SK-N-SH (cell line): Measurements from ENCODE around the gene ARMC9. TPM values are rescaled to one million over a fixed set of nuclear protein-coding genes. Genes with fewer than 3 reads are reported as not detected.

ENCODE experiments used
- CTCF ChIA-PET: fragments of 300-600, 350-600 bp; formaldehyde crosslinking; extraction: SDS; loops from one replicate; lab custom pipeline; 2021; lab: Yijun Ruan, JAX
- POLR2A ChIA-PET: fragments of 350-600 bp; sonication (Branson Sonifier 250); formaldehyde crosslinking; extraction: SDS; loops from one replicate; lab custom pipeline; 2020; ENCODE audit warnings: antibody characterized with exemption, inconsistent platforms; lab: Yijun Ruan, JAX
- DNase-seq: peaks from one replicate; pipeline ENCODE4 v3.0.0; 2012
- H2AFZ ChIP-seq: fragments of 200-600 bp; sonication (generic); 2 replicates; pipeline ENCODE4 v1.8.1; 2016; ENCODE audit warnings: antibody characterized with exemption, mild to moderate bottlenecking, low read depth
- H3F3A ChIP-seq: fragments of 200-600 bp; sonication (generic); replicated peaks from 2 replicates; pipeline ENCODE3; 2016; ENCODE audit warnings: antibody characterized with exemption, mild to moderate bottlenecking; ENCODE audit not compliant: insufficient read depth
- H3K27ac ChIP-seq, 2 experiments: fragments of 200-500 bp in 1 of 2; fragments of 200-600 bp in 1 of 2; sonication (Bioruptor generic) in 1 of 2; sonication (generic), shearing (Covaris generic) in 1 of 2; 2 replicates each; pipeline versions ENCODE4 v1.5.1 to v1.6.1; 2014 to 2016; ENCODE audit warnings: low read depth in 2 of 2, inconsistent platforms in 1 of 2, low read length in 1 of 2, mild to moderate bottlenecking in 1 of 2, mixed read lengths in 1 of 2
- H3K27me3 ChIP-seq: fragments of 200-600 bp; sonication (generic), shearing (Covaris generic); 2 replicates; pipeline ENCODE4 v1.6.1; 2016; ENCODE audit warnings: mixed run types; ENCODE audit not compliant: insufficient read depth
- H3K36me3 ChIP-seq, 2 experiments: fragments of 200-500 bp in 1 of 2; fragments of 200-600 bp in 1 of 2; sonication (Bioruptor generic) in 1 of 2; sonication (generic) in 1 of 2; replicated peaks in 1 of 2; 2 replicates each; pipeline versions ENCODE3 to v1.5.1; 2014 to 2016; ENCODE audit warnings: low read length in 1 of 2, mild to moderate bottlenecking in 1 of 2; ENCODE audit not compliant: insufficient read depth in 2 of 2, control insufficient read depth in 1 of 2
- H3K4me1 ChIP-seq, 2 experiments: fragments of 200-500 bp in 1 of 2; fragments of 200-600 bp in 1 of 2; sonication (Bioruptor generic) in 1 of 2; sonication (generic), shearing (Covaris generic) in 1 of 2; 2 replicates each; pipeline versions ENCODE4 v1.5.1 to v1.6.1; 2014 to 2016; ENCODE audit warnings: low read depth in 1 of 2, low read length in 1 of 2, mixed run types in 1 of 2; ENCODE audit not compliant: insufficient read depth in 2 of 2, control insufficient read depth in 1 of 2
- H3K4me2 ChIP-seq: fragments of 200-600 bp; sonication (generic), shearing (Covaris generic); 2 replicates; pipeline ENCODE4 v1.6.1; 2017; ENCODE audit warnings: mixed run types
- H3K4me3 ChIP-seq, 2 experiments: fragments of 200-500 bp in 1 of 2; fragments of 200-600 bp in 1 of 2; sonication (Bioruptor generic) in 1 of 2; sonication (generic), shearing (Covaris generic) in 1 of 2; 2 replicates each; pipeline versions ENCODE4 v1.5.1 to v1.8.1; 2014 to 2016; ENCODE audit warnings: low read depth in 2 of 2, inconsistent platforms in 1 of 2, low read length in 1 of 2, mild to moderate bottlenecking in 1 of 2, mixed read lengths in 1 of 2, moderate library complexity in 1 of 2
- H3K79me2 ChIP-seq: fragments of 200-600 bp; sonication (generic); 2 replicates; pipeline ENCODE4 v1.8.1; 2017; ENCODE audit warnings: mild to moderate bottlenecking; ENCODE audit not compliant: insufficient read depth
- H3K9ac ChIP-seq: fragments of 200-600 bp; sonication (generic); 2 replicates; pipeline ENCODE4 v1.6.1; 2017; ENCODE audit warnings: mixed run types
- H3K9me2 ChIP-seq: fragments of 200-600 bp; sonication (generic); 2 replicates; pipeline ENCODE4 v1.6.1; 2017; ENCODE audit warnings: mixed run types
- H3K9me3 ChIP-seq: fragments of 200-600 bp; sonication (generic); 2 replicates; pipeline ENCODE4 v1.6.1; 2017; ENCODE audit warnings: mixed run types, mild to moderate bottlenecking, moderate library complexity
- H4K20me1 ChIP-seq: fragments of 200-600 bp; sonication (generic); 2 replicates; pipeline ENCODE4 v1.6.1; 2017; ENCODE audit warnings: mild to moderate bottlenecking, mixed run types; ENCODE audit not compliant: insufficient read depth
- EP300 ChIP-seq, 2 experiments: IDR thresholded peaks; 2 replicates each; pipeline versions ENCODE4 v1.4.0 to v1.6.1; 2012; ENCODE audit warnings: borderline replicate concordance in 1 of 2, low read depth in 1 of 2, low read length in 1 of 2
- FOXJ3 ChIP-seq: sonication (generic); formaldehyde crosslinking; IDR thresholded peaks from 2 replicates; pipeline ENCODE4 v1.5.1; 2020; ENCODE audit warnings: mild to moderate bottlenecking, missing genetic modification reagents
- IRF3 ChIP-seq: fragments of 150-350 bp; IDR thresholded peaks from 2 replicates; pipeline ENCODE4 v1.6.1; 2016; ENCODE audit warnings: mild to moderate bottlenecking, low read depth, low read length
- JUND ChIP-seq: IDR thresholded peaks from 2 replicates; pipeline ENCODE4 v1.4.0; 2012
- WGBS: methylation state at CpG from one replicate; pipeline ENCODE4 v1.1.6; 2017; ENCODE audit warnings: low lambda C conversion rate; 5-methylcytosine and 5-hydroxymethylcytosine counted together
- polyA plus RNA-seq, 3 experiments: library from polyadenylated mRNA; depleted of rRNA; stranded (reverse); fragments of >200 nt; gene quantifications; 2 replicates each; pipeline ENCODE4 v1.2.3, GENCODE V29; 2012
- TF ChIP-seq, protein P1 (sequence below): fragments of 200-600 bp; sonication (generic); IDR thresholded peaks from 2 replicates; pipeline ENCODE4 v1.6.1; 2017; ENCODE audit warnings: antibody characterized with exemption, mild to moderate bottlenecking, moderate library complexity

Gene ARMC9
- polyA plus RNA-seq, 1 of the 3 experiments (the other 2 are of a cell fraction): 25.3 TPM

DNA sequence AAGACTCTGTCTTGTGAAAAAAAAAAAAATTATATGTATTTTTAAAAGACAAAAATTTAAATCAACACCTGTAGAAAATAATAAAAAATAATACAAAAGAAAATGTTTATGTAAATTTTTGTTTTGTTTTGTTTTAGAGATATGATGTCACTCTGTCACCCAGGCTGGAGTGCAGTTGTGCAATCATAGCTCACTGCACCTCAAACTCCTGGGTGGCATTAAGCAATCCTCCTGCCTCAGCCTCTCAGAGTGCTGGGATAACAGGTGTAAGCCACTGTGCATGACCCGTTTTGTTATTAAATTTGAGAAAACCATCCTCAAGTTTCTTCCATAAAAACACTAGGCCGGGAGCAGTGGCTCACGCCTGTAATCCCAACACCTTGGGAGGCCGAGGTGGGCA is 140.9 kb downstream of the ARMC9 start:
- H2AFZ ChIP-seq: no peak overlapping the region
- H3K9me2 ChIP-seq: no peaks in the 10 kb centered on the region
- DNase-seq: no peak
- peaks cover 5% of the 10 kb centered on the region for H3F3A ChIP-seq
- H3K9me3 ChIP-seq: no peaks in the 10 kb centered on the region
- H4K20me1 ChIP-seq: no peaks in the 10 kb centered on the region
- H3K4me3 ChIP-seq: no peak overlapping the region
- no peaks in the 10 kb centered on the region for H3K27me3 ChIP-seq
- no peaks in the 10 kb centered on the region for H3K4me1 ChIP-seq
- peaks cover 3 to 7% of the 10 kb centered on the region in 2 experiments for H3K36me3 ChIP-seq
- H3K9ac ChIP-seq: no peak overlapping the region
- ChIA-PET POLR2A (no interaction called here), CTCF (interaction anchor here (0.9 to 2.4 kb wide), 2 partner anchors 43 to 112 kb away, joined by 3 to 5 read pairs; no protein-coding TSS in a partner anchor)
- no peaks in the 10 kb centered on the region for H3K79me2 ChIP-seq
- H3K27ac ChIP-seq: no peak overlapping the region
- H3K4me2 ChIP-seq: no peak overlapping the region
- WGBS: 91% methylated on average over 4 of the region's 4 CpGs
- TF ChIP-seq IRF3 (no peak), JUND (no peak), FOXJ3 (no peak), EP300 (IDR thresholded peaks at IDR 0.05; ENCODE audit: borderline replicate concordance in 1 of 2, low read depth in 1 of 2, low read length in 1 of 2) (no peak)
- TF ChIP-seq, protein P1, sequence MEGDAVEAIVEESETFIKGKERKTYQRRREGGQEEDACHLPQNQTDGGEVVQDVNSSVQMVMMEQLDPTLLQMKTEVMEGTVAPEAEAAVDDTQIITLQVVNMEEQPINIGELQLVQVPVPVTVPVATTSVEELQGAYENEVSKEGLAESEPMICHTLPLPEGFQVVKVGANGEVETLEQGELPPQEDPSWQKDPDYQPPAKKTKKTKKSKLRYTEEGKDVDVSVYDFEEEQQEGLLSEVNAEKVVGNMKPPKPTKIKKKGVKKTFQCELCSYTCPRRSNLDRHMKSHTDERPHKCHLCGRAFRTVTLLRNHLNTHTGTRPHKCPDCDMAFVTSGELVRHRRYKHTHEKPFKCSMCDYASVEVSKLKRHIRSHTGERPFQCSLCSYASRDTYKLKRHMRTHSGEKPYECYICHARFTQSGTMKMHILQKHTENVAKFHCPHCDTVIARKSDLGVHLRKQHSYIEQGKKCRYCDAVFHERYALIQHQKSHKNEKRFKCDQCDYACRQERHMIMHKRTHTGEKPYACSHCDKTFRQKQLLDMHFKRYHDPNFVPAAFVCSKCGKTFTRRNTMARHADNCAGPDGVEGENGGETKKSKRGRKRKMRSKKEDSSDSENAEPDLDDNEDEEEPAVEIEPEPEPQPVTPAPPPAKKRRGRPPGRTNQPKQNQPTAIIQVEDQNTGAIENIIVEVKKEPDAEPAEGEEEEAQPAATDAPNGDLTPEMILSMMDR: no peak

- ChIA-PET POLR2A (no interaction called here), CTCF (interaction anchor here (1.5 to 2.4 kb wide), 2 partner anchors 44 to 114 kb away, joined by 3 to 5 read pairs; no protein-coding TSS in a partner anchor)
- Histone ChIP-seq H3K79me2 (no peaks in the 10 kb centered on the region), H3K36me3 (peaks cover 3 to 8% of the 10 kb centered on the region in 2 experiments), H3K9me3 (no peaks in the 10 kb centered on the region), H4K20me1 (no peaks in the 10 kb centered on the region), H3K27ac (no peak overlapping the region), H2AFZ (no peak overlapping the region), H3K4me3 (no peak overlapping the region), H3K9ac (no peak overlapping the region), H3K27me3 (no peaks in the 10 kb centered on the region), H3K4me1 (no peaks in the 10 kb centered on the region), H3K4me2 (no peak overlapping the region), H3K9me2 (no peaks in the 10 kb centered on the region), H3F3A (peaks cover 5% of the 10 kb centered on the region)
- TF ChIP-seq, protein P1: no peak
- WGBS: 95% methylated on average over 2 of the region's 2 CpGs
- DNase-seq: no peak
These were observed 142.7 kb downstream of the ARMC9 start for GRCh38 chr2:231341100-231341499.
